Measurements from ENCODE around the gene KCNB1.

KCNB1 gene

GRCh38 chr20:49347156-49347555 lies 135.3 kb downstream of the KCNB1 start:
- TF ChIP-seq MAX (IDR thresholded peaks at IDR 0.05; ENCODE audit: low read depth, low read length), result no peak
- TF ChIP-seq MYC (IDR thresholded peaks at IDR 0.05; ENCODE audit: low read depth, low read length), result no peak
- TF ChIP-seq CTCF (IDR thresholded peaks at IDR 0.05; ENCODE audit: low read depth, low read length), result no peak
- no peak for TF ChIP-seq POLR2A (IDR thresholded peaks at IDR 0.05; ENCODE audit: extremely low read depth, insufficient read length)
- no peak overlapping the region for H3K4me3 ChIP-seq (ENCODE audit: low read depth, low read length)
- no peak for DNase-seq (ENCODE audit: low read depth)

GRCh38 chr20:49346682-49347081 lies 135.8 kb downstream of the KCNB1 start:
- DNase-seq (ENCODE audit: low read depth), result no peak
- H3K4me3 ChIP-seq (ENCODE audit: low read depth, low read length), result no peak overlapping the region
- TF ChIP-seq CTCF (IDR thresholded peaks at IDR 0.05; ENCODE audit: low read depth, low read length) (no peak), POLR2A (IDR thresholded peaks at IDR 0.05; ENCODE audit: extremely low read depth, insufficient read length) (no peak)

- no peak overlapping the region for H3K4me3 ChIP-seq (ENCODE audit: low read depth, low read length)
- DNase-seq (ENCODE audit: low read depth), result no peak
These were observed 136.9 kb downstream of the KCNB1 start for GRCh38 chr20:49345524-49345923.

GRCh38 chr20:49344975-49345374 lies 137.5 kb downstream of the KCNB1 start:
- no peak overlapping the region for H3K4me3 ChIP-seq (ENCODE audit: low read depth, low read length)
- TF ChIP-seq MAX (IDR thresholded peaks at IDR 0.05; ENCODE audit: low read depth, low read length) (no peak), POLR2A (IDR thresholded peaks at IDR 0.05; ENCODE audit: extremely low read depth, insufficient read length) (no peak), MYC (IDR thresholded peaks at IDR 0.05; ENCODE audit: low read depth, low read length) (no peak), CTCF (IDR thresholded peaks at IDR 0.05; ENCODE audit: low read depth, low read length) (no peak)
- no peak for DNase-seq (ENCODE audit: low read depth)

More at GRCh38 chr20:49345524-49345923, 136.9 kb downstream of the KCNB1 start:
- TF ChIP-seq MYC (IDR thresholded peaks at IDR 0.05; ENCODE audit: low read depth, low read length), result no peak
- no peak for TF ChIP-seq POLR2A (IDR thresholded peaks at IDR 0.05; ENCODE audit: extremely low read depth, insufficient read length)
- TF ChIP-seq CTCF (IDR thresholded peaks at IDR 0.05; ENCODE audit: low read depth, low read length), result no peak
- no peak for TF ChIP-seq MAX (IDR thresholded peaks at IDR 0.05; ENCODE audit: low read depth, low read length)

- no peak for TF ChIP-seq POLR2A (IDR thresholded peaks at IDR 0.05; ENCODE audit: extremely low read depth, insufficient read length)
- TF ChIP-seq MAX (IDR thresholded peaks at IDR 0.05; ENCODE audit: low read depth, low read length), result no peak
- no peak for TF ChIP-seq CTCF (IDR thresholded peaks at IDR 0.05; ENCODE audit: low read depth, low read length)
- no peak for TF ChIP-seq MYC (IDR thresholded peaks at IDR 0.05; ENCODE audit: low read depth, low read length)
These were observed 138.3 kb downstream of the KCNB1 start for GRCh38 chr20:49344140-49344539.

GRCh38 chr20:49343246-49343645 lies 139.2 kb downstream of the KCNB1 start:
- no peak overlapping the region for H3K4me3 ChIP-seq (ENCODE audit: low read depth, low read length)
- TF ChIP-seq CTCF (IDR thresholded peaks at IDR 0.05; ENCODE audit: low read depth, low read length) (no peak), MAX (IDR thresholded peaks at IDR 0.05; ENCODE audit: low read depth, low read length) (no peak), MYC (IDR thresholded peaks at IDR 0.05; ENCODE audit: low read depth, low read length) (no peak), POLR2A (IDR thresholded peaks at IDR 0.05; ENCODE audit: extremely low read depth, insufficient read length) (no peak)
- no peak for DNase-seq (ENCODE audit: low read depth)

More at GRCh38 chr20:49344140-49344539, 138.3 kb downstream of the KCNB1 start:
- no peak overlapping the region for H3K4me3 ChIP-seq (ENCODE audit: low read depth, low read length)
- DNase-seq (ENCODE audit: low read depth), result no peak

Measured in NB4 (cell line).